Spleen (tissue), 7 donors: ENCODE results near the gene CEP44.

ENCODE experiments used
- POLR2A ChIP-seq, 3 donors: fragments of 450-650 bp; IDR thresholded peaks; one replicate each; pipeline ENCODE4 v1.5.1; 2017; ENCODE audit warnings: antibody characterized with exemption in 3 of 3, mild to moderate bottlenecking in 1 of 3
- TF ChIP-seq, protein P1 (sequence below), 11 experiments: fragments of 200-600 bp in 7 of 11; fragments of 450-650 bp in 4 of 11; sonication (generic) in 4 of 11; IDR thresholded peaks in 8 of 11; conservative IDR thresholded peaks in 3 of 11; 1 replicate in 7 of 11; 2 replicates in 4 of 11; pipeline versions ENCODE4 v1.4.0 to v1.8.0; 2016 to 2021; ENCODE audit warnings: antibody characterized with exemption in 11 of 11, inconsistent platforms in 4 of 11, mild to moderate bottlenecking in 1 of 11
- donor health status: DM: no; HTN: no; CAD: no; lungs with moderate emphysema.
- donor health status: DM: no; HTN: no; CAD: no.
- donor health status: DM: no; HTN: no; CAD: no.

DNA sequence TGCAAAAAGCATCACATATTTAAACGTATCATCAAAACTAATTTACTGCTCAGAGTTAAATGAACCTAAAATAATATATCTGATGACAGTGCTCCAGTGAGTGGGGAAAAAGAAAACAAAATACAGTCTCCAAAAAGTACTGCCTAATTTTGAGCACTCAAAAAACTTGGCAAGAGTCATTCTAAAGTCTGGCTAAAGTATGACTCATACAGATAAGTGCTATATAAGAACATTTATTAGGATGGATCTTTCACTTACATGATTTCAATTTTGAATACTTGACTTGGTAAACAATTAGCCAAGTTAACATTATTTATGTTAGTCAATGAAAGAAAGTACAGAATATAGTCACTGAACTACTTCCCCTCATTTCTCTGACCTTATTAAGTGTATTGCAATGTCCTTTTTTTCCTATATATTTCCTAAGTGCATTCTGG, 27.4 kb upstream of the CEP44 start:
- TF ChIP-seq, protein P1, sequence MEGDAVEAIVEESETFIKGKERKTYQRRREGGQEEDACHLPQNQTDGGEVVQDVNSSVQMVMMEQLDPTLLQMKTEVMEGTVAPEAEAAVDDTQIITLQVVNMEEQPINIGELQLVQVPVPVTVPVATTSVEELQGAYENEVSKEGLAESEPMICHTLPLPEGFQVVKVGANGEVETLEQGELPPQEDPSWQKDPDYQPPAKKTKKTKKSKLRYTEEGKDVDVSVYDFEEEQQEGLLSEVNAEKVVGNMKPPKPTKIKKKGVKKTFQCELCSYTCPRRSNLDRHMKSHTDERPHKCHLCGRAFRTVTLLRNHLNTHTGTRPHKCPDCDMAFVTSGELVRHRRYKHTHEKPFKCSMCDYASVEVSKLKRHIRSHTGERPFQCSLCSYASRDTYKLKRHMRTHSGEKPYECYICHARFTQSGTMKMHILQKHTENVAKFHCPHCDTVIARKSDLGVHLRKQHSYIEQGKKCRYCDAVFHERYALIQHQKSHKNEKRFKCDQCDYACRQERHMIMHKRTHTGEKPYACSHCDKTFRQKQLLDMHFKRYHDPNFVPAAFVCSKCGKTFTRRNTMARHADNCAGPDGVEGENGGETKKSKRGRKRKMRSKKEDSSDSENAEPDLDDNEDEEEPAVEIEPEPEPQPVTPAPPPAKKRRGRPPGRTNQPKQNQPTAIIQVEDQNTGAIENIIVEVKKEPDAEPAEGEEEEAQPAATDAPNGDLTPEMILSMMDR (IDR thresholded peaks at IDR 0.05 in 8 of 11, conservative IDR thresholded peaks at IDR 0.05 in 3 of 11), result no peak
- TF ChIP-seq POLR2A (IDR thresholded peaks at IDR 0.05), result no peak
